GM19023 (cell line): ENCODE results near the gene MLN.

ENCODE experiments used
- ATAC-seq: cut with Tn5 transposase; IDR thresholded peaks from one replicate; pipeline ENCODE4 v1.9.1; 2021; ENCODE audit warnings: mild to moderate bottlenecking, moderate library complexity; ENCODE audit not compliant: unreplicated experiment

Gene MLN

GRCh38 chr6:33816911-33817310 lies 13.1 kb upstream of the MLN start:
- ATAC-seq: no peak

GRCh38 chr6:33815854-33816253 lies 12.1 kb upstream of the MLN start:
- no peak for ATAC-seq

GRCh38 chr6:33813990-33814985 lies 10.5 kb upstream of the MLN start:
- no peak for ATAC-seq

GRCh38 chr6:33813246-33813904 lies 9.6 kb upstream of the MLN start:
- ATAC-seq: no peak

GRCh38 chr6:33812669-33813068 lies 8.9 kb upstream of the MLN start:
- no peak for ATAC-seq

- no peak for ATAC-seq
Observed at GRCh38 chr6:33809594-33809993, 5.8 kb upstream of the MLN start.

- no peak for ATAC-seq
Observed at GRCh38 chr6:33808641-33809180, 4.9 kb upstream of the MLN start.

GRCh38 chr6:33807606-33808005 lies 3.8 kb upstream of the MLN start:
- no peak for ATAC-seq

- ATAC-seq: no peak
Observed at GRCh38 chr6:33806841-33807240, 3.0 kb upstream of the MLN start.

GRCh38 chr6:33802186-33802958 lies 1.4 kb downstream of the MLN start:
- ATAC-seq: no peak

GRCh38 chr6:33801611-33802010 lies 2.2 kb downstream of the MLN start:
- no peak for ATAC-seq

- ATAC-seq: no peak
Observed at GRCh38 chr6:33800248-33800969, 3.4 kb downstream of the MLN start.

- ATAC-seq: no peak
Observed at GRCh38 chr6:33799454-33800113, 4.2 kb downstream of the MLN start.

- ATAC-seq: no peak
Observed at GRCh38 chr6:33798343-33798848, 5.4 kb downstream of the MLN start.

GRCh38 chr6:33797626-33798342 lies 6.0 kb downstream of the MLN start:
- ATAC-seq: no peak

GRCh38 chr6:33794910-33795623 lies 8.7 kb downstream of the MLN start:
- no peak for ATAC-seq

- ATAC-seq: no peak
Observed at GRCh38 chr6:33792981-33793380, 10.8 kb downstream of the MLN start.

- no peak for ATAC-seq
Observed at GRCh38 chr6:33791620-33792019, 12.2 kb downstream of the MLN start.
